Upper lobe of left lung (tissue), 4 donors: Measurements from ENCODE around the gene CSNK1A1.

Experiments used
- CTCF ChIP-seq, 6 experiments: fragments of 450-650 bp in 4 of 6; fragments of 200-600 bp in 2 of 6; sonication (generic) in 2 of 6; IDR thresholded peaks; one replicate each; pipeline ENCODE4 v1.5.1; 2016 to 2019; ENCODE audit warnings: antibody characterized with exemption in 6 of 6
- EP300 ChIP-seq, 4 donors: sonication (generic); formaldehyde crosslinking; IDR thresholded peaks; one replicate each; pipeline ENCODE4 v1.5.1; 2017; ENCODE audit warnings: antibody characterized with exemption in 4 of 4, control low read depth in 2 of 4
- POLR2A ChIP-seq, 4 donors: fragments of 450-650 bp; IDR thresholded peaks; one replicate each; pipeline ENCODE4 v1.5.1; 2016 to 2017; ENCODE audit warnings: antibody characterized with exemption in 4 of 4, mild to moderate bottlenecking in 2 of 4
- POLR2AphosphoS5 ChIP-seq, 2 donors: sonication (generic); formaldehyde crosslinking; IDR thresholded peaks; one replicate each; pipeline ENCODE4 v1.5.1; 2017; ENCODE audit warnings: antibody characterized with exemption in 2 of 2

- TF ChIP-seq CTCF (IDR thresholded peaks at IDR 0.05) = no peak
- TF ChIP-seq EP300 (IDR thresholded peaks at IDR 0.05) = no peak
- TF ChIP-seq POLR2A (IDR thresholded peaks at IDR 0.05) = no peak
- peak; percentile 51 to 54 for TF ChIP-seq POLR2AphosphoS5 (IDR thresholded peaks at IDR 0.05)
Observed at GRCh38 chr5:149452665-149453617, 98.3 kb downstream of the CSNK1A1 start.
